HG03575 (cell line): Measurements from ENCODE around the gene SLC27A3.
"Not testable (repeated sequence)": the region's sequence is repeated elsewhere in the genome, so short reads cannot be mapped to it uniquely, and the experiment has no call there.

Source experiments
- ATAC-seq: cut with Tn5 transposase; IDR thresholded peaks from one replicate; pipeline ENCODE4 v1.9.1; 2021; ENCODE audit not compliant: unreplicated experiment, insufficient number of reproducible peaks, low FRiP score; ENCODE audit errors: extremely low read depth

The SLC27A3 gene

DNA sequence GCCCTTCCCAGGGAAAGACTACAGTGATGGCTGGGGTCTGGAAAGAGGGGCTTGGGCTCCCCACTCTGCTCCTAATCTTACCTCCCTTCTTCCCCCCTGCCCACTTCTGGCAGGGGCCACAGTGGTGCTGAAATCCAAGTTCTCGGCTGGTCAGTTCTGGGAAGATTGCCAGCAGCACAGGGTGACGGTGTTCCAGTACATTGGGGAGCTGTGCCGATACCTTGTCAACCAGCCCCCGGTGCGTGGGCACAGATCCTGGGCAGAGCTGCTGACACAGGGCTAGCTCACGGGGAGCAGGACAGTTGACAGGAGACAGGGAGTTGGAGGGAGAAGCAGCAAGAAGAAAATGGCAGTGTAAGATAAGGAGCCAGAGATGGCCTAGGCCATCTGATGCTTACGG is 2.4 kb downstream of the SLC27A3 start:
- ATAC-seq, result no peak

DNA sequence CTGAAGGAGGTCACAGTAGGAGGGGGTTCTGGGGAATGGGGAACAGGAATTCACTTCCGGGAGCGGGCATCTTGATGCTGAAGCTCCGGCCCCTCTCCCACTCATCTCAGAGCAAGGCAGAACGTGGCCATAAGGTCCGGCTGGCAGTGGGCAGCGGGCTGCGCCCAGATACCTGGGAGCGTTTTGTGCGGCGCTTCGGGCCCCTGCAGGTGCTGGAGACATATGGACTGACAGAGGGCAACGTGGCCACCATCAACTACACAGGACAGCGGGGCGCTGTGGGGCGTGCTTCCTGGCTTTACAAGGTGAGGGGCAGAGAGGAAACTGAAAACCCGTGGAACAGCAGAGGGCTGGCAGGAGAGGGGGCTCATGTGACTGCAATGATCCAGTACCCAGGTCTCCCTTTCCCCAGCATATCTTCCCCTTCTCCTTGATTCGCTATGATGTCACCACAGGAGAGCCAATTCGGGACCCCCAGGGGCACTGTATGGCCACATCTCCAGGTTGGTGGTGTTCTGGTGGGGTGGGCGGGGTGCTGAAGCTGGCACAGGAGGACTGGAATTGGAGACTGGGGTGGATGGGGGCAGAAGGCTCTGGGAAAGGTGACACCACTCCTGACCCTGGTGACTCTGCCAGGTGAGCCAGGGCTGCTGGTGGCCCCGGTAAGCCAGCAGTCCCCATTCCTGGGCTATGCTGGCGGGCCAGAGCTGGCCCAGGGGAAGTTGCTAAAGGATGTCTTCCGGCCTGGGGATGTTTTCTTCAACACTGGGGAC is 3.0 kb downstream of the SLC27A3 start:
- no peak for ATAC-seq

DNA sequence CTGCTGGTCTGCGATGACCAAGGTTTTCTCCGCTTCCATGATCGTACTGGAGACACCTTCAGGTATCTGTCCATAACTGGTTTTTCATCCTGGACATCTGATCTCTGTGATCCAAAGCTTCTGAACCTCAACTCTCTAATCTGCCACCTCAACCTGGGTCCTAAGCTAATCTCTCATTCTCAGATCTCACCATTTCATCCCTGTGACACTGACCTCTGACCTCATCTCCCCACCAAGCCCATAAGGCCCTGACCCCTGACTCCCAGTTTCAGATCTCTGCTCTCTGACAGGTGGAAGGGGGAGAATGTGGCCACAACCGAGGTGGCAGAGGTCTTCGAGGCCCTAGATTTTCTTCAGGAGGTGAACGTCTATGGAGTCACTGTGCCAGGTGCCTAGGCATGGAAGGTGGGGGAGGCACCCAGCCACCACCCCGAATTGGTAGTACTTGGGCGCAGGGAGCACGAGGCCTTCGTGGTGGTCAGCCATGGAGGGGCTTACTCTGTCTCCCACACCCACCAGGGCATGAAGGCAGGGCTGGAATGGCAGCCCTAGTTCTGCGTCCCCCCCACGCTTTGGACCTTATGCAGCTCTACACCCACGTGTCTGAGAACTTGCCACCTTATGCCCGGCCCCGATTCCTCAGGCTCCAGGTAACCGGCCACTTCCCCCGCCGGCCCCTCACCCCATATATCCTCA is 3.8 kb downstream of the SLC27A3 start:
- ATAC-seq, result no peak

DNA sequence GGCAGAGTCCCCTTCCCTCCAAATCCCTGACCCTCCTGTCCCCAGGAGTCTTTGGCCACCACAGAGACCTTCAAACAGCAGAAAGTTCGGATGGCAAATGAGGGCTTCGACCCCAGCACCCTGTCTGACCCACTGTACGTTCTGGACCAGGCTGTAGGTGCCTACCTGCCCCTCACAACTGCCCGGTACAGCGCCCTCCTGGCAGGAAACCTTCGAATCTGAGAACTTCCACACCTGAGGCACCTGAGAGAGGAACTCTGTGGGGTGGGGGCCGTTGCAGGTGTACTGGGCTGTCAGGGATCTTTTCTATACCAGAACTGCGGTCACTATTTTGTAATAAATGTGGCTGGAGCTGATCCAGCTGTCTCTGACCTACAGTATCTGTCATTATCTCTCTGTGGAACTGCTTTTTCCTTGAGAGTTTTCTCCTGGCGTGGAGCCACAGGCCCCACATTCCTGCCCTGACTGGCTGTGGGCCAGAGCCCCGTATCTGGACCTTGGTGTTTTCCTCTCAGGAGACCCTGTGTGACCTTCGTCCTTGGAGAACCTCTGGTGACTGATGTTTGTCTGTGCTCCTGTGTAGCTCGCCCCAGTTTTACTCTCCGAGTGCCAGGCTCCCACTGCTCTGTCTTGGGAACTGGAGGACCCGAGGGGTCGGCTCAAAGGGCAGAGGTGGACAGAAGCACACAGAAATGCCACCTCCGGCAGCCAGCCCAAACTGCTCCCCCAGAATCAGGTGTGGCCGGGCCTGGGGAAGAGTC is 4.8 kb downstream of the SLC27A3 start:
- no peak for ATAC-seq

DNA sequence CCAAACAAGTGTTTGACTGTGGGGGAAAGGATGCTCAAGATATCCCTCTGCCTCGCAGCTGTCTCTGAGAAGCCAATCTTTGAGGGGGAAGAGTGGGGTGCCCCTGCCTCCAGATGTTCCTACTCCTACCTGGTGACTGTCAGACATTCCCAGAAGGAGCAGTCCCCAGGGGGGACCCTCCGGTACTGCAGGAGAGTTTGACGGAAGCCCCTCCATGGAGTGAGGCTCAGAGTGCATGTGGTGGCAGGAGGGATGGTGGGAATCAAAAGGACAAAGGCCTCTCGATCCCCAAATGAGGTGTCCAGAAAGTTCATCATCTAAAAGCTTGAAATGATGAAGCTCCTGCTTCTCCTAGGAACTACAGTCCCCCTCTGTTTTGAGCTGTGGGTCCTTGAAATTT is 5.3 kb downstream of the SLC27A3 start:
- no peak for ATAC-seq

DNA sequence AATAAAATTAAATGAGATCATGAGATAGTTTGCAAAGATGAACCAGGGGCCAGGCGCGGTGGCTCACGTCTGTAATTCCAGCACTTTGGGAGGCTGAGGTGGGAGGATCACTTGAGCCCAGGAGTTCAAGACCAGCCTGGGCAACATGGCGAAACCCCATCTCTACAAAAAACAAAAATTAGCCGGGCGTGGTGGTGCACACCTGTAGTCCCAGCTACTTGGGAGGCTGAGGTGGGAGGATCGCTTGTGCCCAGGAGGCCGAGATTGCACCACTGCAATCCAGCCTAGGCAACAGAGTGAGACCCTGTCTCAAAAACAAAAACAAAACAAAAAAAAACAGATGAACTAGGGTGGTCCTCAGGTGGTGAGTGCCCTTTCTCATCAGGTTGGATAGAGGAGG is 7.4 kb downstream of the SLC27A3 start:
- ATAC-seq, result not testable (repeated sequence)

DNA sequence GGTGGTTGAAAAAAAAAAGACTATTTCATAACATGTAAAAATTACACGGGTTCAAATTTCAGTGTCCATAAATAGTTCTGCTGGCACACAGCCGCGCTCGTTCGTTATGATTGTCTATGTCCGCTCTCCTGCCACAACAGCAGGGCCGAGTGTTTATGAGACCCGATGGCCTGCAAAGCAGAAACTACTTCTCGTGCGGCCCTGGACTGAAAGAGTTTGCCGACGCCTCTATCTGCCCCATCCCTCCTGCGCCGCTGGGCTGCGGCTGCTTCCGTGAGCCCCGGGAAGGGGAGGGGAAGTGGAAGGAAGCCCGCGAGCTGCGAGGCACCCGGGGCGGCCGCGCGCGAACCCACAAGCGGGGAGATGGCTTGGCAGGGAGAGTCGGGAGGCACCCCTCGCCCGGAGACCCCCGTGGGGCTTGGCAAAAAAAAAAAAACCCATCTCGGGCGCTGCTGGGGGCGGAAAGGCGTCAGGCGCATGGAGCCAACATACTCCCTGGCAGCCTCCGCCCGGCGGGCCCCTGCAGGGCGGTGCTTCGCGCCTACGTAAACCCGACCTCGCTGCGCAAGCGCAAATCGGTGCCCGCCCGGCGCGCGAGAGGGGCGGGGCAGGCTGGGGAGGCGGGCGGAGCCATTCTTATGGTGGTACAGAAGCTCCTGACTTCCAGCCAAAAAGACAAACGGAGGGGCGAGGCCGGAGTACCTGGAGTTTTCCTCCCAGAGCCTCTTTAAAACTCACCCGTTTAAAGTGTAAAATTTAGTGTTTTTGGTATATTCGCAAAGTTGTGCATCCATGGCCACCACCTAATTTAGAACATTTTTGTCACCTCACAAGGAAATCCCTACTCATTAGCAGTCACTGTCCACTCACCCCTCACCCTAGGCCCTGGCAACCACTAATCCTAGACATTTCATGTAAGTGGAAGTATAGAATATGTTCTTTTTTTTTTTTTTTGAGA is 8.3 kb downstream of the SLC27A3 start:
- peak; percentile 44 for ATAC-seq

DNA sequence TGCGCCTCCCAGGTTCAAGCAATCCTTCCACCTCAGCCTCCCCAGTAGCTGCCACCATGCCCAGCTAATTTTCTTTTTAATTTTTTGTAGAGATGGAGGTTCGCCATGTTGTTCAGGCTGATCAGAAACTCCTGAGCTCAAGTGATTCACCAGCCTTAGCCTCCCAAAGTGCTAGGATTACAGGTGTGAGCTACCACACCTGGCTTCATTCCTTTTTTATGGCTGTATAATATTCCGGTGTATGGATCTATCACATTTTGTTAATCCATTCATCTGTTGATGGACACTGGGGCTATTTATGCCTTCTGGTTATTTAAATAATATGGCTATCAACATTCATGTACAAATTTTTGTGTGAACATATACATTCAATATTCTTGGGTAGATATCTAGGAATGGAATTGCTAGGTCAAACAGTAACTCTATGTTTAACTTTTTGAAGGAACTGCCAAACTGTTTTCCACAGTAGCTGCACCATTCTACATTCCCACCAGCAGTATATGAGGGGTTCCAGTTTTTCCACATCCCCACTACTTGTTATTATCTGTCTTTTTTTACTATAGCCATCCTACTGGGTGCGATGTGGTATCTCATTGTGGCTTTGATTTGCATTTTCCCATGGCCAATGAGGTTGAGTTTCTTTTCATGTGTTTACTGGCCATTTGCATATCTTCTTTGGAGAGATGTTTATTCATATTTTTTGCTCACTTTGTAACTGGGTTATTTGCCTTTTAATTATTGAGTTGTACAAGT is 11.0 kb downstream of the SLC27A3 start:
- no peak for ATAC-seq

DNA sequence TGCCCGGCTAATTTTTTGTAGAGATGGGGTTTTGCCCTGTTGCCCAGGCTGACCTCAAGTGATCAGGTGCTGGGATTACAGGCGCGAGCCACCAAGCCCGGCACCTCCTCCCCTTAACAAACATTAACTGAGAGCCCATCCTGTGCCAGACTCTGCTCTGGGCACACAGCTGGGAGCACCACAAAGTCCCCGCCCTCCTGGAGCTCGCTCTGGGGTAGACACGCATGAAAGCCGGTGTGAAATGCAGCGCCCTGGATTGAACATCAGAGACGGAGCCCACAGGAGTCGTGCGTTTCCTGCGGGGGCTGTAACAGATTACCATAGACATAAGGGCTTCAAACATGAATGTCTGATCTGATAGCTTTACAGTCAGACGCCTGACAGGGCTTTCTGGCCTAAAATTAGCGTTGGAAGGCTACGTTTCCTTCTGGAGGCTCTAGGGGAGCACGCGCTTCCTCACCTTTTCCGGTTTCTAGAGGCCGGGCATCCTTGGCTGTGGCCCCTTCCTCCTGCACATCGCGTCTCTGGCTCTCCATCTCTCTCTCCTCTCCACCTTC is 14.3 kb downstream of the SLC27A3 start:
- no peak for ATAC-seq

DNA sequence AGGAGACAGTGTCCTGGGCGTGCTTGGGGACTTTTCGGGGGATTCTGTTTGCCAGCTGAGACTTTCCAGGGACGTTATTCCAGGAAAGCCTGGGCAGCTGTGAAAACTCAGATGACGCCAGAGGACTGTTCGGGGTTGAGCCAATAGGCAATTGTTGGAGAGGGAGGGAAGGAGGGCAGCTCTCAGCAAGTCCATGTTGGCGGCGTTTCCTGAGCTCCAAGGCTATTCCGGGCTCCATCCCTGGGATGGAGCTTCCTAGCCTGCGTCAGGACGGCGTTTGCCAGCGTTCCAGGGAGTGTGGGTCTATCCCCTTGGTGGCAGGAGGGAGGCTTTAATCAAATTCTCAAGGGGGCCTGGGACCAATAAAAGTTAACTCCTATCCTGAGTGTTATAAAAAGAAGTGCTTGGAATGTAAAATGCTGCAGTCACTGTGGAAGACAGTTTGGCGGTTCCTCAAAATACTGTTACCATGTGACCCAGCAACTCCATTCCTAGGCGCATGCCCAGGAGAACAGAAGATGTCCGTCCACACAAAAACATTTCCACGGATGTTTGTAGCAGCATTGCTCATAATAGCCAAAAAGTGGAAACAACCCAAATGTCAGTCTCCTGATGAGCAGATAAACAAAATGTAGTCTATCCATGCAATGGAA is 15.2 kb downstream of the SLC27A3 start:
- ATAC-seq, result no peak

DNA sequence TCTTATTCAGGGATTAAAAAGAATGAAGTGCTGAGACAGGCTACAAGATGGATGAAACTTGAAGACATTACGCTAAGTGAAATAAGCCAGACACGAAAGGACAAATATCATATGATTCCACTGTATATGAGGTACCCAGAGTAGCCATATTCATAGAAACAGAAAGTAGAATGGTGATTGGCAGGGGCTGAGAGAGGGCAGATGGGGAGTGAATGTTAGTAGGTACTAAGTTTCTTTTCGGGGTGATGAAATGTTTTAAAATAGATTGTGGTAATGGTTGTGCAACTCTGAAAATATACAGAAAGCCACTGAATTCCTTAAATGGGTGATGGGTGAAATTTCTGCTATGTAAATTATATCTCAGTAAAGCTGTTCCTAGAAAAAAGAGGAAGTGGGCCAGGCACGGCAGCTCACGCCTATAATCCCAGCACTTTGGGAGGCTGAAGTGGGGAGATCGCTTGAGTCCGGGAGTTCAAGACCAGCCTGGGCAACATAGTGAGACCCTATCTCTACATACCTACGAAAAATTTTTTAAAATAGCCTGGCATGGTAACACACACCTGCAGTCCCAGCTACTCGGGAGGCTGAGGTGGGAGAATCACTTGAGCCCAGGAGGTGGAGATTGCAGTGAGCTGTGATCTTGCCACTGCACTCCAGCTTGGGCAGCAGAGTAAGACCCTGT is 15.9 kb downstream of the SLC27A3 start:
- ATAC-seq, result peak; percentile 68

DNA sequence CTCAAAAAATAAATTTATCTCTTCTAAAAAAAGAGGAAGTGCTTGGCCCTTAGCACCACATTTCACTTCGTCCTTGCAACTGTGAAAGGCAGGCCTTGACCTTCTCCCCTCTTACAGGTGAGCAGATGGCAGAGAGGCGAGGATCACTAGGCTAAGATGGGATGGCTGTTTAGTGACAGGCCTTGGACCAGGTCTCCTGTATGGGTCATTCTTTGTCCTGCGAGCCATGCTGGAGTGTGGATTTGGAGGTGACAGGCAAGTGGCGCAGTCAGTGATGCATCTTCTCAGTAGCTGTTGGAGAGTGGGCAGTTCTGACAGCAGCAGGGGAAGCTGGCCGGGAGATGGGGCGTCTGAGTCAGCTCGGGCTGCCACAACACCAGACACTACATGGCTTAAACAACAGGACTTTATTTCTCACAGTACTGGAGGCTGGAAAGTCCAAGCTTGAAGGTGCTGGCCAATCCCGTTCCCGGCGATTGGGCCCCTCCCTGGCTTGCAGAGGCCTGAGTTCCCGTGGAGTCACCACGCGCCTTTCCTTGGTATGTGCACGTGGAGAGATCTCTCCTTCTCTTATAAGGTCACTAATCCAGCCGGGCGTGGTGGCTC is 16.5 kb downstream of the SLC27A3 start:
- no peak for ATAC-seq

DNA sequence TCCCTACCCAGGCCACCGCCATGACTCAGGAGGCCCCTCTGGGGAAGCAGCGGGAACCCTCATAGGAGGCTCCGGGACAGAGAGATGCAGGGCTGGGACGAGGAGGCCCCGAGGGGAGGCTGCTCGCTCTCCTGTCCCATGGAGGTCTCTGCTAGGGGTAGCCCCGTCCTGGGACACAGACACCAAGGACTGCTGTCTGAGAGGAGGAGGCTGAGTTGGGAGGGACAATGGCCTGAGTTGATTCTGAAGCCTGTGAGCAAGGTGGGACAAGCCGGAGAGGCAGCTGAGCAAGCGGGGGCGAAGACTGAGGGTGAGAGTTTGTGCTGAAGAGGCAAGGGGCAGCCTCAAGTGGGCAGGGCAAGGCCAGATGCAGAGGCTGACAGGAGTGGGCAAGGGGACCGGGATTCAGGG is 17.4 kb downstream of the SLC27A3 start:
- no peak for ATAC-seq

DNA sequence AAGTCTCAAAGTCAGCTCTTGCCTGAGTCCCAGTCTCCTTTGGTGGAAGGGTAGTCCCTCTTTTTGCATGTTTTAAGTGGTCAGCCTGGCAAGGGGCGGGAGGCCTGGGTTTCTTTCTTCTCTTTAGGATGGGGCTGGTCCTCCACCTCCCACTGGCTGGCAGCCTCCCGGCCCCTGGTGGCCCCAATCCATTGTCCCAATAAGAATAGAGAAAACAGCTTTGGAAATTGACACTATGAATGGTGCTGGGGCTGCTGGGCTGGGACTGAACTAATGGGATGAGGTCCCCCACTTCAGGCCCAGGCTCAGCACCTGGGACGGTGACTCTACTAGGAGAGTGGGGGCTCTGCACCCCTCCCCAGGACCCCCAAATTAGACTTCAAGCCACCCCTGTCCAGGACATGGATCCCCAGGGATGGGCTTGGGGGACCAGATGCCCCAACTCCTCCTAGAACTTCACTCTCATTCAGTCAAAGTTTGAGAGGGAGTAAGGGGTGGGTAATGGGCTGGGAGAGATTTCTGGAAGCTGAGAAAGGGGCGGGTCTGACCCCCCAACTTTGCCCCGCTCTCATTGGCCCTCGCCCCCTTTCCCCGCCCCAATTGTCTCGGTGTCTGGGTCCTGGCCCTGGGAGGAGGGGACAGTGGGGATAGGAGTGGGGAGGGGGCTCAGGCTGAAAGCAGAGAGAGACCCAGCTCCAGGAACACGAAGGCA is 18.2 kb downstream of the SLC27A3 start:
- ATAC-seq, result no peak

DNA sequence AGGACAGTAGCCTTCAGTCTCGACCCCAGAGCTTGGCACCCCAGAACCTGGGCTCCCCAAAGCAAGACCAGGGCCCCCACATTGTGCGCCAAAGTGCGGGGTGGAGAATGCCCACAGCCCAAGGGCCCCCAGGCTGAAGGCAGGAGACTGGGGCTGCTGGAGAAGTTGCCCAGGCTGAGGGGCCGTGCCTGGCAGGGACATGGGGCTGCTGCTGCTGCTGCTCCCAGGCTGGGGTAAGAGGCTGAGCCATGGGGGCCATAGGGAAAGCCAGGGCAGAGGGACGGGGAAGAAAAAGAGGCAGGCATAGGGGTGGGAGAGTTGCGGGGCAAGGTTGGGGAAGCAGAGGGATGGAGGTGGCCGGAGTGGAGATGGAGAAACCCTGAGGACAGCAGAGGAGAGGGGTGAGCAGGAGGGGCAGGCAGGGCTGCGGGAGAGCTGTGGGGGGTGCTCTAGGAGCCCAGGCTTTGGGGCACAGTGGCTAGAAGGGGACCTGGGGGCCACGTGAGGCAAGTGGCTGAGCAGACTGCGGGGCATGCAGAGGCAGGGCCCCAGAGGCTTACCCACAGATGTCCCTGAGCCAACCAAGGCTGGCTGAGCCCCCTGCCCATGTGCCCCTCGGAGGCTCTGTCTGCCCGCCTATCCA is 18.9 kb downstream of the SLC27A3 start:
- ATAC-seq, result no peak
